B cell (primary cell): Measurements from ENCODE around the gene ESPNL. TPM values are rescaled to one million over a fixed set of nuclear protein-coding genes. Genes with fewer than 3 reads are reported as not detected.
"Not testable (repeated sequence)": the region's sequence is repeated elsewhere in the genome, so short reads cannot be mapped to it uniquely, and the experiment has no call there.

ENCODE experiments used
- ATAC-seq: fragments of 200-7000 bp; cut with Tn5 transposase; one replicate; pipeline ENCODE4 v1.10.0; 2021; ENCODE audit warnings: low read depth, mild to moderate bottlenecking, moderate number of reproducible peaks, moderate library complexity
- CTCF ChIA-PET: fragments of 350-600 bp; sonication (Branson Sonifier 250); formaldehyde crosslinking; loops from one replicate; lab custom pipeline; 2021; ENCODE audit warnings: antibody characterized with exemption, inconsistent platforms; lab: Charles Lee
- POLR2A ChIA-PET: fragments of 350-600 bp; sonication (Branson Sonifier 250); formaldehyde crosslinking; loops from one replicate; lab custom pipeline; 2021; ENCODE audit warnings: antibody characterized with exemption; lab: Charles Lee
- DNase-seq: peaks from one replicate; pipeline ENCODE4 v3.0.0; 2013
- H2AFZ ChIP-seq: 2 replicates; pipeline ENCODE4 v1.6.1; 2012; ENCODE audit warnings: mild to moderate bottlenecking, low read depth, low read length; ENCODE audit not compliant: insufficient read depth, poor library complexity, severe bottlenecking
- H3K27ac ChIP-seq, 2 donors: 1 replicate in 1 of 2; 2 replicates in 1 of 2; pipeline ENCODE4 v1.5.1; 2012 to 2013; ENCODE audit warnings: low read length in 2 of 2, mild to moderate bottlenecking in 2 of 2, moderate library complexity in 1 of 2
- H3K27me3 ChIP-seq, 4 experiments: fragments of 200-600 bp in 1 of 4; sonication (generic) in 1 of 4; replicated peaks in 1 of 4; 1 replicate in 2 of 4; 2 replicates in 2 of 4; pipeline versions ENCODE4 v1.6.1 to v1.7.0; 2013 to 2016; ENCODE audit warnings: low read length in 3 of 4, mild to moderate bottlenecking in 2 of 4, mixed read lengths in 1 of 4, moderate library complexity in 1 of 4; ENCODE audit not compliant: insufficient read depth in 4 of 4, control insufficient read depth in 3 of 4; ENCODE audit errors: control extremely low read depth in 1 of 4
- H3K36me3 ChIP-seq, 2 experiments: replicated peaks in 1 of 2; 1 replicate in 1 of 2; 2 replicates in 1 of 2; pipeline versions ENCODE4 v1.6.1 to v1.7.1; 2013; ENCODE audit warnings: low read length in 1 of 2; ENCODE audit not compliant: insufficient read depth in 2 of 2, control insufficient read depth in 1 of 2; ENCODE audit errors: control extremely low read depth in 1 of 2, extremely low read depth in 1 of 2
- H3K4me1 ChIP-seq, 2 donors: fragments of 200-600 bp in 1 of 2; sonication (generic) in 1 of 2; 1 replicate in 1 of 2; 2 replicates in 1 of 2; pipeline versions ENCODE4 v1.5.1 to v1.6.1; 2013 to 2017; ENCODE audit warnings: low read length in 2 of 2; ENCODE audit not compliant: control insufficient read depth in 2 of 2, insufficient read depth in 2 of 2
- H3K4me2 ChIP-seq: replicated peaks from 2 replicates; pipeline ENCODE3; 2012; ENCODE audit warnings: mild to moderate bottlenecking, low read depth, low read length; ENCODE audit not compliant: poor library complexity, severe bottlenecking
- H3K4me3 ChIP-seq, 5 experiments: fragments of 200-600 bp in 1 of 5; sonication (generic) in 1 of 5; 1 replicate in 3 of 5; 2 replicates in 2 of 5; pipeline versions ENCODE4 v1.5.1 to v1.7.0; 2011 to 2016; ENCODE audit warnings: low read length in 4 of 5, mild to moderate bottlenecking in 4 of 5, low read depth in 2 of 5, control low read depth in 1 of 5, moderate library complexity in 1 of 5; ENCODE audit not compliant: insufficient read depth in 1 of 5; ENCODE audit errors: control extremely low read depth in 1 of 5, extremely low read depth in 1 of 5
- H3K79me2 ChIP-seq: fragments of 200-600 bp; sonication (generic); one replicate; pipeline ENCODE4 v1.6.0; 2016; ENCODE audit warnings: low read length; ENCODE audit not compliant: control insufficient read depth, insufficient read depth
- H3K9ac ChIP-seq: fragments of 200-600 bp; sonication (generic); 2 replicates; pipeline ENCODE4 v1.6.1; 2017; ENCODE audit warnings: mild to moderate bottlenecking, low read length, moderate library complexity
- H3K9me3 ChIP-seq, 3 donors: one replicate each; pipeline versions ENCODE4 v1.6.1 to v1.7.1; 2013; ENCODE audit warnings: low read length in 2 of 3; ENCODE audit not compliant: control insufficient read depth in 2 of 3, insufficient read depth in 1 of 3; ENCODE audit errors: control extremely low read depth in 1 of 3
- H4K20me1 ChIP-seq: 2 replicates; pipeline ENCODE4 v1.6.0; 2012; ENCODE audit warnings: mild to moderate bottlenecking, low read length; ENCODE audit not compliant: insufficient read depth, control insufficient read depth, poor library complexity, severe bottlenecking
- H3K27ac Mint-ChIP-seq: one replicate; pipeline ENCODE4 v1.8.0; 2021; ENCODE audit warnings: mixed read lengths
- H3K27me3 Mint-ChIP-seq: one replicate; pipeline ENCODE4 v1.8.0; 2021; ENCODE audit warnings: mixed read lengths
- H3K4me1 Mint-ChIP-seq: one replicate; pipeline ENCODE4 v1.8.0; 2021; ENCODE audit warnings: mixed read lengths
- H3K4me3 Mint-ChIP-seq: one replicate; pipeline ENCODE4 v1.8.0; 2021; ENCODE audit warnings: mixed read lengths
- H3K9me3 Mint-ChIP-seq: one replicate; pipeline ENCODE4 v1.8.0; 2022; ENCODE audit warnings: mixed read lengths; ENCODE audit not compliant: insufficient read depth
- EZH2 ChIP-seq: IDR thresholded peaks from 2 replicates; pipeline ENCODE4 v1.6.1; 2012; ENCODE audit warnings: borderline replicate concordance, low read depth, mild to moderate bottlenecking, moderate library complexity, low read length; ENCODE audit not compliant: insufficient read depth, poor library complexity, severe bottlenecking
- WGBS: methylation state at CpG from one replicate; pipeline ENCODE4 v1.1.5; 2013; ENCODE audit warnings: missing lambda C conversion rate; ENCODE audit not compliant: insufficient coverage; 5-methylcytosine and 5-hydroxymethylcytosine counted together
- intact Hi-C: fragments of 100-400 bp; cut with micrococcal nuclease; formaldehyde crosslinking; loops from one replicate; pipeline ENCODE4 v1.10.0; 2022
- polyA plus RNA-seq: library from polyadenylated mRNA; depleted of rRNA; stranded (reverse); fragments of >200 nt; gene quantifications from 2 replicates; pipeline ENCODE4 v1.2.3, GENCODE V29; 2012
- total RNA-seq, 2 donors: library from RNA; stranded (reverse); fragments of 120-200 nt in 1 of 2; gene quantifications; 1 replicate in 1 of 2; 2 replicates in 1 of 2; pipeline versions ENCODE4 v1.2.3 to v1.2.4, GENCODE V29; 2013 to 2022
- TF ChIP-seq, protein P1 (sequence below): fragments of 200-600 bp; IDR thresholded peaks from one replicate; pipeline ENCODE4 v1.8.0; 2022; ENCODE audit warnings: antibody characterized with exemption, mild to moderate bottlenecking

ESPNL gene
- total and polyA plus RNA-seq, 2 donors (not counting 1 experiment from before 2014, with no cell fraction given), result 1.6 to 2.5 TPM

DNA sequence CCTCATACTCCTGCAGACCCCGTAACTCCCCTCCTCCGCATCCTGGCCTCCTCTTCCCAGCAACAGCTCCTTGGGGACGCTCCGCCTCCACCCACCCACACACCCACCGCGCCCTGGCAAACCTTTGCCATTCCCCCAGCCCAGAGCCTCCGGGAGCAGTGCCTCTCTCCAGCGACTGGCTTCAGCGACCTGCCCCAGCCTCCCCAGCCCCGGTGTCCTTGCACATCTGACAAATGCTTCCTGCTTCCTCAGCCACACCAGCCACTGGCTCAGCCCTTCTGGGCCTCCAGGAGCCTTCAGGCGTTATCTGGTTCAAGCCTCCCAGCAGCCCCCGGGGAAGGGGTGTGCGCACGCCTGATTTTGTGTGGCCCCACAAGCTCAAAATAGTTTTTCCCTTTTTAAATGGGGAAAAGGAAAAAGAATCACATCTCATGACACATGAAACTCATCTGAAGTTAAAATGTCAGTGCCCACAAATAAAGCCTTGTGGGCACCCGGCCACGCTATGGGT lies 14.2 kb downstream of the ESPNL start:
- Histone ChIP-seq H3K4me1 (peaks cover 3 to 4% of the 10 kb centered on the region in 2 donors), H4K20me1 (no peaks in the 10 kb centered on the region), H2AFZ (no peak overlapping the region), H3K27me3 (peaks cover 0 to 8% (median 0%) of the 10 kb centered on the region in 4 experiments), H3K9me3 (peaks cover 2 to 6% (median 3%) of the 10 kb centered on the region in 3 donors), H3K4me2 (no peak overlapping the region), H3K4me3 (no peak overlapping the region), H3K79me2 (no peaks in the 10 kb centered on the region), H3K36me3 (no peaks in the 10 kb centered on the region), H3K27ac (no peak overlapping the region), H3K9ac (no peak overlapping the region)
- intact Hi-C loops, result no loop called here
- Mint-ChIP-seq H3K27ac (no peak overlapping the region), H3K4me3 (no peak overlapping the region), H3K4me1 (peaks cover 2% of the 10 kb centered on the region), H3K27me3 (peaks cover 6% of the 10 kb centered on the region), H3K9me3 (peaks cover 6% of the 10 kb centered on the region)
- TF ChIP-seq EZH2, result no peak
- TF ChIP-seq, protein P1, sequence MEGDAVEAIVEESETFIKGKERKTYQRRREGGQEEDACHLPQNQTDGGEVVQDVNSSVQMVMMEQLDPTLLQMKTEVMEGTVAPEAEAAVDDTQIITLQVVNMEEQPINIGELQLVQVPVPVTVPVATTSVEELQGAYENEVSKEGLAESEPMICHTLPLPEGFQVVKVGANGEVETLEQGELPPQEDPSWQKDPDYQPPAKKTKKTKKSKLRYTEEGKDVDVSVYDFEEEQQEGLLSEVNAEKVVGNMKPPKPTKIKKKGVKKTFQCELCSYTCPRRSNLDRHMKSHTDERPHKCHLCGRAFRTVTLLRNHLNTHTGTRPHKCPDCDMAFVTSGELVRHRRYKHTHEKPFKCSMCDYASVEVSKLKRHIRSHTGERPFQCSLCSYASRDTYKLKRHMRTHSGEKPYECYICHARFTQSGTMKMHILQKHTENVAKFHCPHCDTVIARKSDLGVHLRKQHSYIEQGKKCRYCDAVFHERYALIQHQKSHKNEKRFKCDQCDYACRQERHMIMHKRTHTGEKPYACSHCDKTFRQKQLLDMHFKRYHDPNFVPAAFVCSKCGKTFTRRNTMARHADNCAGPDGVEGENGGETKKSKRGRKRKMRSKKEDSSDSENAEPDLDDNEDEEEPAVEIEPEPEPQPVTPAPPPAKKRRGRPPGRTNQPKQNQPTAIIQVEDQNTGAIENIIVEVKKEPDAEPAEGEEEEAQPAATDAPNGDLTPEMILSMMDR, result no peak
- POLR2A ChIA-PET, result no interaction called here
- CTCF ChIA-PET, result no interaction called here
- ATAC-seq (no peak), DNase-seq (no peak)
- 50% methylated on average over 16 of the region's 16 CpGs for WGBS

DNA sequence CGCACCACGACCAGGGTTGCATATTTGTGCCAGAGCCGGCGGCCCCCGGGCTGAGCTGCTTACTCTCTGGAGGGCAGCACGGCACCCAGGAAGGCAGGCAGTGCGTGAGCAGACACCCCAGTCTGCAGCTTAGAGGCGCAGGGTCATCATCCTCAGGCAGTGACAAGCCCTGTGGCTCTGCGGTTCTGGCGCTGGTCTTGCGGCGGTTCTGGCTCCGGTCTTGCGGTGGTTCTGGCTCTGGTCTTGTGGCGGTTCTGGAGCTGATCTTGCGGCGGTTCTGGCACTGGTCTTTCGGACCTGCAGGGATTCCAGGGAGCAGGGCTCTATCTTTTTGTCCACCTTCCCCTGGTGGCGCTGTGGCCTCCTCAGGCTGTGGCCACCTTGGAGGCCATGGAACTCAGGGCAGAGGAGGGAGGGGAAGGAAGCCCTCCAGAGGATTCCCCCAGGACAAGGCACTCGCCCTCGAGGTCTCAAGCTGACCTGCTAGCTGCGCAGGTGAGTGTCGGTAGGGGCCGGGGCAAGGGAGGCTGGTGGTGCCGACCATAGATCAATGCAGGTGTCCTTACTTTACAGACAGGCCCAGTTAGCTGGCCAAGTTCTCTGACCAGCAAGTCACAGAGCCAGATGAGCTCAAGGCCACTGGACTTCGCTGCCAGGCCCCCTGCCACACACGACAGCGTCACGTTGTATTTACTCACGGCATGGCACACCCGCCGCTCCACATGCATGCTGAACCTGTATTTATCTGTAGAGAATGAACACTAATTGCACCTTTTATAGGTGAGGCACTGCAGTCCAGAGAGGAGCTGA lies 14.9 kb downstream of the ESPNL start:
- DNase-seq (no peak), ATAC-seq (no peak)
- peaks cover 2 to 6% of the 10 kb centered on the region in 2 donors for H3K4me1 ChIP-seq
- peaks cover 2 to 6% (median 3%) of the 10 kb centered on the region in 3 donors for H3K9me3 ChIP-seq
- intact Hi-C loops, result no loop called here
- no peak overlapping the region for H3K4me2 ChIP-seq
- H3K27me3 ChIP-seq, result peaks cover 0 to 8% (median 0%) of the 10 kb centered on the region in 4 experiments
- no peak overlapping the region for H2AFZ ChIP-seq
- peaks cover 6% of the 10 kb centered on the region for H3K27me3 Mint-ChIP-seq
- TF ChIP-seq, protein P1, result no peak
- no peak for TF ChIP-seq EZH2
- H3K27ac Mint-ChIP-seq, result no peak overlapping the region
- no peak overlapping the region for H3K9ac ChIP-seq
- ChIA-PET CTCF (no interaction called here), POLR2A (no interaction called here)
- no peak overlapping the region for H3K27ac ChIP-seq
- no peak overlapping the region for H3K4me3 ChIP-seq
- no peak overlapping the region for H3K4me3 Mint-ChIP-seq
- peaks cover 4% of the 10 kb centered on the region for H3K4me1 Mint-ChIP-seq
- H4K20me1 ChIP-seq, result no peaks in the 10 kb centered on the region
- WGBS, result 87% methylated on average over 31 of the region's 32 CpGs
- peaks cover 6% of the 10 kb centered on the region for H3K9me3 Mint-ChIP-seq
- no peaks in the 10 kb centered on the region for H3K36me3 ChIP-seq
- no peaks in the 10 kb centered on the region for H3K79me2 ChIP-seq

DNA sequence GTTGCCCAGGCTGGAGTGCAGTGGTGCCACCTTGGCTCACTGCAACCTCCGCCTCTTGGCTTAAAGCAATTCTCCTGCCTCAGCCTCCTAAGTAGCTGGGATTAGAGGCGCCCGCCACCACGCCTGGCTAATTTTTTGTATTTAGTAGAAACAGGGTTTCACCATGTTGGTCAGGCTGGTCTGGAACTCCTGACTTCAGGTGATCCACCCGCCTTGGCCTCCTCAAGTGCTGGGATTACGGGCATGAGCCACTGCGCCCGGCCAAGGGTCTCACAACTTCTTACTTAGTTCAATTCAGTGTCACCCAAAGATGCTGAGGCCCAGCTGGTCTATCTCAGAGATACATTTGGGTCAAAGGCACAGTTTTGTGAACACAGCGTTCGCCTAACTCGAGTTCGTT lies 15.6 kb downstream of the ESPNL start:
- H2AFZ ChIP-seq, CTCF ChIA-PET, H3K4me3 ChIP-seq, H3K36me3 ChIP-seq, H3K9me3 Mint-ChIP-seq, H3K27ac ChIP-seq, H4K20me1 ChIP-seq, H3K9ac ChIP-seq, intact Hi-C loops, H3K27me3 ChIP-seq, H3K4me1 Mint-ChIP-seq, H3K4me1 ChIP-seq, H3K4me2 ChIP-seq, DNase-seq, H3K4me3 Mint-ChIP-seq, POLR2A ChIA-PET, ATAC-seq, H3K27me3 Mint-ChIP-seq, H3K27ac Mint-ChIP-seq, H3K79me2 ChIP-seq, H3K9me3 ChIP-seq: not testable (repeated sequence)
- WGBS, result 98% methylated on average over 11 of the region's 12 CpGs
